Measurements from ENCODE around the gene ELL. TPM values are rescaled to one million over a fixed set of nuclear protein-coding genes. Genes with fewer than 3 reads are reported as not detected.

ELL gene
- total and polyA plus RNA-seq, 2 experiments from 2014 or later, result 11.3 to 20.1 TPM

DNA sequence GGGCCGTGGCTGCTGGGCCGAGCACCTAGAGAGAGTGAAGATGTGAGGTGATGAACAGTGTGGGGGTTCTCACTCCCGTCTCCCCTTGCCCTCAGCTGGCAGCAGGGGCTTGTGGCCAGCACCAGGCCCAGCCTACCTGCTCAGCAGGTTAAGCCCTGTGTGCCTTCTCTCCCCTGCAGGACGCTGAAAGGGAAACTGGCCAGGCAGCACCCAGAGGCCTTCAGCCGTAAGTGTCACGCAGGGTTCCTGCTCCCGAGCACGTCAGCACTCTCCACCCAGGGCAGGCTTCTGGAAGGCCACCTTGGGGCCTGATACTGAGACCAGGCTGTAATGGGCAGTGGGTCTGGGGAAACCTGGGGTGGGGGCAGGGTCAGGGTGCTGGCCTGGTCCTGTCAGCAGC is 45.1 kb upstream of the ELL start (continued):
- no peak for TF ChIP-seq NANOG (IDR thresholded peaks at IDR 0.05; ENCODE audit: borderline replicate concordance)

- DNase-seq (ENCODE audit: low spot score) (no peak), ATAC-seq (no peak)
- H3K36me3 Mint-ChIP-seq (ENCODE audit: low read depth), result peaks cover 40% of the 10 kb centered on the region; the same call in 2 of the 3 replicates
- H3K4me1 ChIP-seq (ENCODE audit: insufficient read depth), result 0 out of 2 replicates have a peak, but pooled peaks cover 8% of the 10 kb centered on the region
- H3K27me3 Mint-ChIP-seq (ENCODE audit: insufficient read depth, low read depth, poor library complexity), result peaks cover 6% of the 10 kb centered on the region
- H3K36me3 ChIP-seq (ENCODE audit: insufficient read depth), result peaks cover 7% of the 10 kb centered on the region; the same call in 1 of the 2 replicates
- H3K79me2 ChIP-seq (replicated peaks; ENCODE audit: insufficient read depth), result peaks cover 33% of the 10 kb centered on the region
- H3K27ac Mint-ChIP-seq, result no peak overlapping the region
- H3K9me3 Mint-ChIP-seq, result no peaks in the 10 kb centered on the region
- no peak overlapping the region for H3K4me3 Mint-ChIP-seq
- TF ChIP-seq EZH2phosphoT487 (IDR thresholded peaks at IDR 0.05; ENCODE audit: unreplicated experiment), result no peak
- no peak for TF ChIP-seq CREB1 (CRISPR knock-in tag; IDR thresholded peaks at IDR 0.05; ENCODE audit: low read depth)
- TF ChIP-seq ZNF462 (CRISPR knock-in tag; IDR thresholded peaks at IDR 0.05), result no peak
- TF ChIP-seq ZNF114 (CRISPR knock-in tag; IDR thresholded peaks at IDR 0.05), result no peak
- no peak for TF ChIP-seq STAT1 (IDR thresholded peaks at IDR 0.05; ENCODE audit: unreplicated experiment)
- no peak for TF ChIP-seq ETS1 (IDR thresholded peaks at IDR 0.05)
- TF ChIP-seq, protein P1, sequence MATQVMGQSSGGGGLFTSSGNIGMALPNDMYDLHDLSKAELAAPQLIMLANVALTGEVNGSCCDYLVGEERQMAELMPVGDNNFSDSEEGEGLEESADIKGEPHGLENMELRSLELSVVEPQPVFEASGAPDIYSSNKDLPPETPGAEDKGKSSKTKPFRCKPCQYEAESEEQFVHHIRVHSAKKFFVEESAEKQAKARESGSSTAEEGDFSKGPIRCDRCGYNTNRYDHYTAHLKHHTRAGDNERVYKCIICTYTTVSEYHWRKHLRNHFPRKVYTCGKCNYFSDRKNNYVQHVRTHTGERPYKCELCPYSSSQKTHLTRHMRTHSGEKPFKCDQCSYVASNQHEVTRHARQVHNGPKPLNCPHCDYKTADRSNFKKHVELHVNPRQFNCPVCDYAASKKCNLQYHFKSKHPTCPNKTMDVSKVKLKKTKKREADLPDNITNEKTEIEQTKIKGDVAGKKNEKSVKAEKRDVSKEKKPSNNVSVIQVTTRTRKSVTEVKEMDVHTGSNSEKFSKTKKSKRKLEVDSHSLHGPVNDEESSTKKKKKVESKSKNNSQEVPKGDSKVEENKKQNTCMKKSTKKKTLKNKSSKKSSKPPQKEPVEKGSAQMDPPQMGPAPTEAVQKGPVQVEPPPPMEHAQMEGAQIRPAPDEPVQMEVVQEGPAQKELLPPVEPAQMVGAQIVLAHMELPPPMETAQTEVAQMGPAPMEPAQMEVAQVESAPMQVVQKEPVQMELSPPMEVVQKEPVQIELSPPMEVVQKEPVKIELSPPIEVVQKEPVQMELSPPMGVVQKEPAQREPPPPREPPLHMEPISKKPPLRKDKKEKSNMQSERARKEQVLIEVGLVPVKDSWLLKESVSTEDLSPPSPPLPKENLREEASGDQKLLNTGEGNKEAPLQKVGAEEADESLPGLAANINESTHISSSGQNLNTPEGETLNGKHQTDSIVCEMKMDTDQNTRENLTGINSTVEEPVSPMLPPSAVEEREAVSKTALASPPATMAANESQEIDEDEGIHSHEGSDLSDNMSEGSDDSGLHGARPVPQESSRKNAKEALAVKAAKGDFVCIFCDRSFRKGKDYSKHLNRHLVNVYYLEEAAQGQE (IDR thresholded peaks at IDR 0.05; ENCODE audit: unreplicated experiment), result no peak
- no peak for TF ChIP-seq ZNF331 (CRISPR knock-in tag; IDR thresholded peaks at IDR 0.05; ENCODE audit: low read depth)
- TF ChIP-seq JUNB (IDR thresholded peaks at IDR 0.05; ENCODE audit: unreplicated experiment), result no peak
- TF ChIP-seq NANOG (IDR thresholded peaks at IDR 0.05; ENCODE audit: borderline replicate concordance), result no peak
- TF ChIP-seq, protein P2, sequence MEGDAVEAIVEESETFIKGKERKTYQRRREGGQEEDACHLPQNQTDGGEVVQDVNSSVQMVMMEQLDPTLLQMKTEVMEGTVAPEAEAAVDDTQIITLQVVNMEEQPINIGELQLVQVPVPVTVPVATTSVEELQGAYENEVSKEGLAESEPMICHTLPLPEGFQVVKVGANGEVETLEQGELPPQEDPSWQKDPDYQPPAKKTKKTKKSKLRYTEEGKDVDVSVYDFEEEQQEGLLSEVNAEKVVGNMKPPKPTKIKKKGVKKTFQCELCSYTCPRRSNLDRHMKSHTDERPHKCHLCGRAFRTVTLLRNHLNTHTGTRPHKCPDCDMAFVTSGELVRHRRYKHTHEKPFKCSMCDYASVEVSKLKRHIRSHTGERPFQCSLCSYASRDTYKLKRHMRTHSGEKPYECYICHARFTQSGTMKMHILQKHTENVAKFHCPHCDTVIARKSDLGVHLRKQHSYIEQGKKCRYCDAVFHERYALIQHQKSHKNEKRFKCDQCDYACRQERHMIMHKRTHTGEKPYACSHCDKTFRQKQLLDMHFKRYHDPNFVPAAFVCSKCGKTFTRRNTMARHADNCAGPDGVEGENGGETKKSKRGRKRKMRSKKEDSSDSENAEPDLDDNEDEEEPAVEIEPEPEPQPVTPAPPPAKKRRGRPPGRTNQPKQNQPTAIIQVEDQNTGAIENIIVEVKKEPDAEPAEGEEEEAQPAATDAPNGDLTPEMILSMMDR (conservative IDR thresholded peaks at IDR 0.05; ENCODE audit: low read depth in 2 of 2), result no peak
- TF ChIP-seq EZH2 (IDR thresholded peaks at IDR 0.05; ENCODE audit: low read depth, unreplicated experiment), result no peak
- no peak overlapping the region for H2AFZ ChIP-seq
- no peak overlapping the region for H3K27ac ChIP-seq (ENCODE audit: low read depth)
- H3K4me2 ChIP-seq, result no peak overlapping the region
- peaks cover 8% of the 10 kb centered on the region; the same call in 2 of the 3 replicates for H3K4me1 Mint-ChIP-seq
- H4K20me1 ChIP-seq (replicated peaks; ENCODE audit: insufficient read depth), result peaks cover 7% of the 10 kb centered on the region
- H3K9me2 ChIP-seq (ENCODE audit: insufficient read depth), result no peaks in the 10 kb centered on the region
- H3F3A ChIP-seq (replicated peaks; ENCODE audit: low read depth), result peaks cover 11% of the 10 kb centered on the region; the same call in 1 of the 2 replicates
- H3K27me3 ChIP-seq (ENCODE audit: insufficient read depth), result no peaks in the 10 kb centered on the region
- H3K4me3 ChIP-seq, result no peak overlapping the region
Measured at GRCh38 chr19:18562086-18562485, 40.2 kb upstream of the ELL start.
